H1 (cell line): ENCODE data around the gene BCKDHA. TPM values are rescaled to one million over a fixed set of nuclear protein-coding genes. Genes with fewer than 3 reads are reported as not detected.

Experiments used
- CTCF ChIA-PET: fragments of 300-600 bp; sonication (Branson Sonifier 250); formaldehyde crosslinking; loops from one replicate; lab custom pipeline; 2021; ENCODE audit not compliant: partially characterized antibody; lab: Charles Lee
- POLR2A ChIA-PET: fragments of 300-600 bp; sonication (Branson Sonifier 250); formaldehyde crosslinking; loops from one replicate; lab custom pipeline; 2021; ENCODE audit warnings: inconsistent platforms; ENCODE audit not compliant: partially characterized antibody; lab: Charles Lee
- DNase-seq, 2 experiments: peaks; one replicate each; pipeline versions ENCODE4 v3.0.0 to v3.0.0-alpha.2; 2010 to 2022; ENCODE audit warnings: low spot score in 2 of 2, low read depth in 1 of 2, mixed read lengths in 1 of 2
- FAIRE-seq: peaks from 2 replicates; lab custom pipeline; 2011; peaks lifted over from hg19 to GRCh38; lab: Jason Lieb, UNC
- H2AFZ ChIP-seq: 2 replicates; pipeline ENCODE4 v1.8.1; 2012; ENCODE audit warnings: low read length, inconsistent platforms
- H2AK5ac ChIP-seq: 2 replicates; pipeline ENCODE4 v1.6.1; 2013; ENCODE audit warnings: low read depth, low read length
- H2BK120ac ChIP-seq: replicated peaks from 2 replicates; pipeline ENCODE3; 2013; ENCODE audit warnings: low read depth, low read length, inconsistent platforms
- H2BK12ac ChIP-seq: 2 replicates; pipeline ENCODE4 v1.6.1; 2013; ENCODE audit warnings: low read depth, low read length
- H2BK15ac ChIP-seq: 2 replicates; pipeline ENCODE4 v1.6.1; 2013; ENCODE audit warnings: low read length
- H2BK20ac ChIP-seq: 2 replicates; pipeline ENCODE4 v1.6.1; 2013; ENCODE audit warnings: low read length
- H2BK5ac ChIP-seq: 2 replicates; pipeline ENCODE4 v1.6.1; 2013; ENCODE audit warnings: low read depth, low read length
- H3K14ac ChIP-seq: 2 replicates; pipeline ENCODE4 v1.6.1; 2013; ENCODE audit warnings: inconsistent platforms; ENCODE audit not compliant: insufficient read length
- H3K18ac ChIP-seq: 2 replicates; pipeline ENCODE4 v1.6.1; 2013; ENCODE audit warnings: low read length; ENCODE audit errors: extremely low read depth
- H3K23ac ChIP-seq: 2 replicates; pipeline ENCODE4 v1.6.1; 2013; ENCODE audit warnings: inconsistent platforms; ENCODE audit not compliant: insufficient read length
- H3K23me2 ChIP-seq: 2 replicates; pipeline ENCODE4 v1.6.1; 2013; ENCODE audit warnings: low read depth, low read length
- H3K27ac ChIP-seq: 2 replicates; pipeline ENCODE4 v1.6.1; 2011; ENCODE audit warnings: low read depth, low read length, inconsistent platforms
- H3K27me3 ChIP-seq, 4 experiments: replicated peaks in 1 of 4; 1 replicate in 1 of 4; 2 replicates in 3 of 4; pipeline versions ENCODE4 v1.6.1 to v1.8.1; 2011 to 2013; ENCODE audit warnings: low read length in 3 of 4, mild to moderate bottlenecking in 3 of 4, inconsistent platforms in 2 of 4, mixed read lengths in 2 of 4, moderate library complexity in 1 of 4; ENCODE audit not compliant: control insufficient read depth in 3 of 4, insufficient read depth in 3 of 4; ENCODE audit errors: extremely low read depth in 1 of 4
- H3K36me3 ChIP-seq, 4 experiments: 2 replicates each; pipeline versions ENCODE4 v1.6.1 to v1.8.1; 2011 to 2013; ENCODE audit warnings: mild to moderate bottlenecking in 4 of 4, low read length in 3 of 4, moderate library complexity in 2 of 4, control low read depth in 1 of 4, inconsistent platforms in 1 of 4; ENCODE audit not compliant: insufficient read depth in 4 of 4, control insufficient read depth in 2 of 4
- H3K4ac ChIP-seq: replicated peaks from 2 replicates; pipeline ENCODE3; 2013; ENCODE audit warnings: low read length, low read depth, mixed read lengths, inconsistent platforms; ENCODE audit not compliant: insufficient read length
- H3K4me1 ChIP-seq, 4 experiments: replicated peaks in 1 of 4; 1 replicate in 1 of 4; 2 replicates in 3 of 4; pipeline versions ENCODE4 v1.6.1 to v1.8.1; 2011 to 2013; ENCODE audit warnings: low read length in 3 of 4, inconsistent platforms in 2 of 4, mixed read lengths in 1 of 4; ENCODE audit not compliant: insufficient read depth in 4 of 4, control insufficient read depth in 3 of 4
- H3K4me2 ChIP-seq, 2 experiments: 2 replicates each; pipeline versions ENCODE4 v1.6.1 to v1.8.1; 2011 to 2013; ENCODE audit warnings: low read depth in 2 of 2, low read length in 2 of 2, control low read depth in 1 of 2, inconsistent platforms in 1 of 2, mild to moderate bottlenecking in 1 of 2; ENCODE audit not compliant: insufficient read depth in 1 of 2
- H3K4me3 ChIP-seq, 4 experiments: fragments of 200-600, 300-600 bp in 1 of 4; sonication (generic), shearing (Covaris generic), sonication (Bioruptor Twin) in 1 of 4; 2 replicates each; pipeline versions ENCODE4 v1.5.1 to v1.8.1; 2011 to 2016; ENCODE audit warnings: low read length in 4 of 4, low read depth in 3 of 4, control low read depth in 2 of 4, inconsistent platforms in 2 of 4, mild to moderate bottlenecking in 2 of 4, mixed read lengths in 1 of 4, moderate library complexity in 1 of 4; ENCODE audit not compliant: insufficient read depth in 2 of 4; ENCODE audit errors: extremely low read depth in 1 of 4
- H3K56ac ChIP-seq: replicated peaks from 2 replicates; pipeline ENCODE3; 2013; ENCODE audit warnings: low read depth, mild to moderate bottlenecking, mixed read lengths, low read length, inconsistent platforms; ENCODE audit not compliant: insufficient read length
- H3K79me1 ChIP-seq: 2 replicates; pipeline ENCODE4 v1.6.1; 2013; ENCODE audit warnings: low read depth, low read length, control low read depth
- H3K79me2 ChIP-seq, 2 experiments: 2 replicates each; pipeline versions ENCODE4 v1.6.1 to v1.8.1; 2012 to 2013; ENCODE audit warnings: low read length in 2 of 2, mild to moderate bottlenecking in 2 of 2, inconsistent platforms in 1 of 2; ENCODE audit not compliant: insufficient read depth in 2 of 2, control insufficient read depth in 1 of 2
- H3K9ac ChIP-seq, 4 experiments: replicated peaks in 1 of 4; 1 replicate in 1 of 4; 2 replicates in 3 of 4; pipeline versions ENCODE4 v1.6.1 to v1.8.1; 2011 to 2013; ENCODE audit warnings: low read depth in 3 of 4, low read length in 3 of 4, control low read depth in 2 of 4, mild to moderate bottlenecking in 2 of 4, moderate library complexity in 2 of 4, inconsistent platforms in 1 of 4; ENCODE audit errors: extremely low read depth in 1 of 4
- H3K9me3 ChIP-seq, 2 experiments: 2 replicates each; pipeline versions ENCODE4 v1.6.1 to v1.8.1; 2012 to 2013; ENCODE audit warnings: mild to moderate bottlenecking in 2 of 2, moderate library complexity in 2 of 2, control low read depth in 1 of 2, inconsistent platforms in 1 of 2, low read depth in 1 of 2, low read length in 1 of 2, mixed read lengths in 1 of 2; ENCODE audit not compliant: insufficient read depth in 2 of 2
- H4K20me1 ChIP-seq, 2 experiments: replicated peaks in 1 of 2; 2 replicates each; pipeline versions ENCODE3 to v1.8.1; 2011 to 2013; ENCODE audit warnings: inconsistent platforms in 2 of 2, low read length in 2 of 2, mild to moderate bottlenecking in 1 of 2; ENCODE audit not compliant: insufficient read depth in 2 of 2, control insufficient read depth in 1 of 2
- H4K5ac ChIP-seq: 2 replicates; pipeline ENCODE4 v1.6.1; 2013; ENCODE audit warnings: low read length, low read depth, mixed read lengths, inconsistent platforms; ENCODE audit not compliant: insufficient read length
- H4K8ac ChIP-seq: 2 replicates; pipeline ENCODE4 v1.8.0; 2013; ENCODE audit warnings: mild to moderate bottlenecking, moderate library complexity, low read length, inconsistent platforms; ENCODE audit not compliant: insufficient read depth; ENCODE audit errors: extremely low read depth
- H4K91ac ChIP-seq: replicated peaks from 2 replicates; pipeline ENCODE3; 2013; ENCODE audit warnings: low read length, mixed read lengths, inconsistent platforms; ENCODE audit not compliant: insufficient read length
- ASH2L ChIP-seq: fragments of 200-600, 300-600 bp; sonication (generic); IDR thresholded peaks from one replicate; pipeline ENCODE4 v1.7.1; 2017; ENCODE audit warnings: low read length
- CREB1 ChIP-seq: IDR thresholded peaks from 2 replicates; pipeline ENCODE4 v1.6.1; 2012; ENCODE audit warnings: inconsistent platforms
- E2F6 ChIP-seq: IDR thresholded peaks from 2 replicates; pipeline ENCODE4 v1.6.1; 2012; ENCODE audit warnings: inconsistent platforms
- POLR2AphosphoS5 ChIP-seq: IDR thresholded peaks from 2 replicates; pipeline ENCODE4 v1.6.1; 2011; ENCODE audit warnings: low read depth, low read length
- RAD21 ChIP-seq, 2 experiments: IDR thresholded peaks in 1 of 2; conservative IDR thresholded peaks in 1 of 2; 2 replicates each; pipeline ENCODE4 v1.6.1; 2011; ENCODE audit warnings: low read depth in 2 of 2, low read length in 2 of 2, improper control_type of control experiment in 1 of 2, inconsistent platforms in 1 of 2, mild to moderate bottlenecking in 1 of 2, moderate library complexity in 1 of 2
- WGBS, 2 experiments: shearing (Covaris generic) in 1 of 2; methylation state at CpG; one replicate each; pipeline versions ENCODE4 v1.1.6 to v1.1.7; 2013 to 2015; ENCODE audit warnings: low lambda C conversion rate in 2 of 2, mixed read lengths in 2 of 2, inconsistent platforms in 1 of 2, low coverage in 1 of 2, missing lambda C conversion rate in 1 of 2; ENCODE audit not compliant: insufficient replicate concordance in 2 of 2, insufficient coverage in 1 of 2, insufficient read length in 1 of 2; ENCODE audit errors: extremely low coverage in 1 of 2, missing lambda C conversion rate in 1 of 2; 5-methylcytosine and 5-hydroxymethylcytosine counted together
- polyA plus RNA-seq, 7 experiments: library from polyadenylated mRNA; depleted of rRNA in 3 of 7; stranded (reverse) in 5 of 7; unstranded in 2 of 7; fragments of >200 nt in 5 of 7; fragments of 200-250 nt in 2 of 7; gene quantifications; 1 replicate in 5 of 7; 2 replicates in 1 of 7; 4 replicates in 1 of 7; pipeline versions ENCODE4 v1.2.1 to v1.2.3, GENCODE V29; 2011 to 2013; ENCODE audit warnings: missing spikeins in 2 of 7, mixed read lengths in 2 of 7
- total RNA-seq: library from RNA; stranded (reverse); fragmentation: NEBNext Ultra II Directional; extraction: Animal tissue kit (Norgen Biotek cat#: 25700); gene quantifications from 2 replicates; pipeline ENCODE4 v1.2.1, GENCODE V29; 2021

BCKDHA gene
- total and polyA plus RNA-seq, 2 of the 8 experiments (the other 6 are each of a cell fraction or from before 2014, with no cell fraction given): 14.2 to 69.6 TPM

- Histone ChIP-seq H3K9ac (peak overlapping the region in 1 of 4 experiments; percentile 40; a peak in 2 of 7 replicates), H3K4me3 (peak overlapping the region in 2 of 4 experiments; percentile 40 to 77; a peak in 2 of 8 replicates), H3K79me1 (no peaks in the 10 kb centered on the region), H2AK5ac (no peak overlapping the region), H2BK12ac (no peak overlapping the region), H3K18ac (no peak overlapping the region), H2BK120ac (no peak overlapping the region), H4K8ac (peak overlapping the region; percentile 39), H2BK15ac (no peak overlapping the region), H3K27ac (no peak overlapping the region), H2BK20ac (no peak overlapping the region), H3K23me2 (peaks cover 10% of the 10 kb centered on the region), H3K4me1 (peaks cover 0 to 18% (median 4%) of the 10 kb centered on the region in 4 experiments; a peak in 5 of 7 replicates), H3K4me2 (peak overlapping the region; percentile 84 to 96), H3K56ac (no peak overlapping the region), H3K14ac (no peak overlapping the region), H4K5ac (no peak overlapping the region), H4K20me1 (peaks cover 0 to 3% of the 10 kb centered on the region in 2 experiments), H3K9me3 (no peaks in the 10 kb centered on the region), H3K79me2 (no peaks in the 10 kb centered on the region), H4K91ac (no peak overlapping the region), H3K27me3 (no peaks in the 10 kb centered on the region), H2BK5ac (no peak overlapping the region), H3K23ac (no peak overlapping the region), H2AFZ (no peak overlapping the region), H3K36me3 (peaks cover 0 to 3% (median 2%) of the 10 kb centered on the region in 4 experiments; a peak in 3 of 8 replicates), H3K4ac (no peak overlapping the region)
- 90% methylated on average over 32 of the region's 36 CpGs; no CpG with 5 or more reads in 1 of the 2 experiments for WGBS, 2 experiments
- CTCF ChIA-PET: interaction anchor here (1.7 to 3.8 kb wide), 2 partner anchors 18 to 144 kb away, joined by 5 to 34 read pairs; no protein-coding TSS in a partner anchor
- DNase-seq (no peak), FAIRE-seq (no peak)
- TF ChIP-seq RAD21 (IDR thresholded peaks at IDR 0.05 in 1 of 2, conservative IDR thresholded peaks at IDR 0.05 in 1 of 2; ENCODE audit: low read depth in 2 of 2, low read length in 2 of 2) (no peak), CREB1 (no peak), ASH2L (no peak), E2F6 (no peak), POLR2AphosphoS5 (0 out of 2 replicates have a peak, but pooled peaks have one; percentile 0)
- POLR2A ChIA-PET: interaction anchor here (0.7 to 5.1 kb wide), 13 partner anchors 10 to 712 kb away, joined by 3 to 87 read pairs (median 4); partner anchors contain the start of genes B9D2, BCKDHA, DMAC2 and RPS19
These were observed 28.7 kb downstream of the BCKDHA start for GRCh38 chr19:41426116-41426841.
